RWPE2 (cell line): ENCODE measurements around the gene FER.

ENCODE experiments used
- ATAC-seq: fragments of 200-7000 bp; cut with Tn5 transposase; 3 replicates; pipeline ENCODE4 v1.9.1; 2021; ENCODE audit warnings: low read depth
- DNase-seq: peaks from one replicate; pipeline ENCODE4 v3.0.0-alpha.2; 2020; ENCODE audit warnings: low spot score
- H3K27ac ChIP-seq: fragments of 450-650 bp; 2 replicates; pipeline ENCODE4 v1.5.1; 2017; ENCODE audit warnings: mild to moderate bottlenecking; ENCODE audit not compliant: poor library complexity, severe bottlenecking
- H3K27me3 ChIP-seq: fragments of 250-450 bp; sonication (Bioruptor Pico); 2 replicates; pipeline ENCODE4 v1.5.1; 2021; ENCODE audit warnings: mild to moderate bottlenecking, moderate library complexity; ENCODE audit not compliant: insufficient read depth, poor library complexity, severe bottlenecking
- H3K36me3 ChIP-seq: fragments of 250-450 bp; sonication (Bioruptor Pico); 2 replicates; pipeline ENCODE4 v1.5.1; 2020; ENCODE audit warnings: low read depth, mild to moderate bottlenecking, moderate library complexity
- H3K4me1 ChIP-seq: fragments of 250-450 bp; sonication (Bioruptor Pico); 2 replicates; pipeline ENCODE4 v1.5.1; 2021; ENCODE audit warnings: mild to moderate bottlenecking, moderate library complexity; ENCODE audit not compliant: insufficient read depth, poor library complexity, severe bottlenecking
- H3K4me3 ChIP-seq: fragments of 250-450 bp; sonication (Bioruptor Pico); 2 replicates; pipeline ENCODE4 v1.5.1; 2021; ENCODE audit warnings: mild to moderate bottlenecking, moderate library complexity; ENCODE audit not compliant: severe bottlenecking
- H3K9me3 ChIP-seq: fragments of 250-450 bp; sonication (Bioruptor Pico); 2 replicates; pipeline ENCODE4 v1.5.1; 2021; ENCODE audit warnings: mild to moderate bottlenecking, moderate library complexity; ENCODE audit not compliant: severe bottlenecking
- CTCF ChIP-seq: fragments of 450-650 bp; IDR thresholded peaks from one replicate; pipeline ENCODE4 v1.5.1; 2017; ENCODE audit warnings: mild to moderate bottlenecking, moderate library complexity; ENCODE audit not compliant: poor library complexity, severe bottlenecking

FER gene

DNA sequence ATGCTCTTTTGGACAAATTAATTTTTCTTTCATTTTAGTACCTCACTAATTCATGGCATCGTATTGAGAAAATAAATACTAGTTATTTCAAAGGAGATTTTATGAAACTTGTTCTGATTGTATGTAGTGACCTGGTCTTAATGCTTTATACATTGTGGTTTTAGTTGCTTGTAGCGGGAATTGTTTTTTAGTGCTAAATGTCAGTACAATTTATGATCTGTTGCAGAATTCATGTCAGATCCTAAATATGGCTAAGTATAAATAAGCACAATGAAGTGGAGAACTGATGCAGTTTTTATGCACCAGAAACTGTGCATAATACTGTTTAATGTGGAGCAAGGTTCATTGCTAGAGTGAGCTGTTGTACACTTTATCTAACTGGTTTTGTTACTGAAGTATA is 353.3 kb downstream of the FER start:
- no peak for DNase-seq
- ATAC-seq = no peak

GRCh38 chr5:109102096-109102690 is 354.5 kb downstream of the FER start:
- no peak for DNase-seq
- H3K27me3 ChIP-seq = no peaks in the 10 kb centered on the region
- peaks cover 15% of the 10 kb centered on the region for H3K4me1 ChIP-seq
- ATAC-seq = no peak
- no peak for TF ChIP-seq CTCF
- no peaks in the 10 kb centered on the region for H3K9me3 ChIP-seq
- H3K4me3 ChIP-seq = no peak overlapping the region
- no peak overlapping the region for H3K27ac ChIP-seq
- no peaks in the 10 kb centered on the region for H3K36me3 ChIP-seq

More for the DNA sequence above, 353.3 kb downstream of the FER start:
- Histone ChIP-seq H3K4me3 (no peak overlapping the region), H3K27me3 (no peaks in the 10 kb centered on the region), H3K36me3 (no peaks in the 10 kb centered on the region), H3K9me3 (no peaks in the 10 kb centered on the region), H3K27ac (no peak overlapping the region), H3K4me1 (peaks cover 11% of the 10 kb centered on the region)
- no peak for TF ChIP-seq CTCF

DNA sequence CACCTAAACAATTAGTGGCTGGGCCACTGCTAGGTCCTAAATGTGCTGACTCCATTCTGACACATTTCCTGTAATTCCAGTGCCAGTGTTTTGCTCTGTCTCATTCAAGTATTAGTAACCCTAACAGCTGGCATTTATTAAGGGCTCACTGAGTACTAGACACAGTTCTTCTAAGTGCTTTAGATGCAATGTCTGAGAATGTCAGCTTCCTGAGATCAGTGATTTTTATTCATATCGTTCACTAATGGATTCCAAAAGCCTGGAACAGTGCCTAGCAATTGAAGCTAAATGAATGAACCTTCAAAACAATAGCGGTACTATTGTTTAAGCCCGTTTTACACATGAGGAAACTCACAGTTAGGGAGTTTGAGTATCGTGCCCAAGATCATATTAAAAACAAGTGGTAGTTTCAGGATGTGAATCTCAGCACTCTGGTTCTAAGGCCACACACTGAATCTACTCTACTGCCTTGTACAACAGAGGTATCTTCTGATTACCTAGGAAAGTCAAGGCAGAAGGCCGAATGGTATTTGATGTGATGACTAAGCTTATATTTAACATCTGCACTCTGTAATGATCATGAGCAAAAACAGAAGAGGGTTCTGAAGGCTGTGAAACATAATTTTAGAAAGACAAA is 358.1 kb downstream of the FER start:
- Histone ChIP-seq H3K27me3 (no peaks in the 10 kb centered on the region), H3K4me1 (peaks cover 15% of the 10 kb centered on the region), H3K36me3 (no peaks in the 10 kb centered on the region), H3K9me3 (no peaks in the 10 kb centered on the region), H3K4me3 (no peak overlapping the region), H3K27ac (peak overlapping the region; percentile 64)
- DNase-seq = no peak
- ATAC-seq = peak; percentile 97
- no peak for TF ChIP-seq CTCF

DNA sequence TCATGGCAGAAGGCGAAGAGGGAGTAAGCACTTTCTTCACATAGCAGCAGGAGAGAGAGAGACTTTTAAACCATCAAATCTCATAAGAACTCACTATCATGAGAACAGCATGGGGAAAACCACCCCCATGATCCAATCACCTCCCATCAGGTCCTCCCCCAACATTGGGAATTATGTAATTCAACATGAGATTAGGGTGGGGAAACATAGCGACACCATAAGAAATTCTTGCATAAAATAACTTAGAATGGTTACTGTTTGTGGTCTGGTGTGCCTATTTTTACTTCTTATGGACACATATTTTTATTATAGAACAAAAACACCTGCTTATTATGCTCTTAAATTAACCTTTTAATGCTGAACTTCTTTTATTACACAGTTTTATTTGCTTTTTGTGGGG is 364.0 kb downstream of the FER start:
- no peak overlapping the region for H3K4me3 ChIP-seq
- no peak for DNase-seq
- ATAC-seq = no peak
- no peaks in the 10 kb centered on the region for H3K4me1 ChIP-seq
- H3K27ac ChIP-seq = no peak overlapping the region
- TF ChIP-seq CTCF = no peak
- no peaks in the 10 kb centered on the region for H3K27me3 ChIP-seq
- H3K9me3 ChIP-seq = no peaks in the 10 kb centered on the region
- no peaks in the 10 kb centered on the region for H3K36me3 ChIP-seq

- Histone ChIP-seq H3K27me3 (no peaks in the 10 kb centered on the region), H3K4me1 (no peaks in the 10 kb centered on the region), H3K27ac (no peak overlapping the region), H3K4me3 (no peak overlapping the region), H3K9me3 (no peaks in the 10 kb centered on the region), H3K36me3 (no peaks in the 10 kb centered on the region)
- ATAC-seq = no peak
- TF ChIP-seq CTCF = no peak
- DNase-seq = no peak
Observed at GRCh38 chr5:109113608-109114007, 365.9 kb downstream of the FER start.
